Measurements from ENCODE around the gene F7. TPM values are rescaled to one million over a fixed set of nuclear protein-coding genes. Genes with fewer than 3 reads are reported as not detected.

Gene F7
- total RNA-seq, 1 experiment from 2014 or later, result 0.26 TPM

DNA sequence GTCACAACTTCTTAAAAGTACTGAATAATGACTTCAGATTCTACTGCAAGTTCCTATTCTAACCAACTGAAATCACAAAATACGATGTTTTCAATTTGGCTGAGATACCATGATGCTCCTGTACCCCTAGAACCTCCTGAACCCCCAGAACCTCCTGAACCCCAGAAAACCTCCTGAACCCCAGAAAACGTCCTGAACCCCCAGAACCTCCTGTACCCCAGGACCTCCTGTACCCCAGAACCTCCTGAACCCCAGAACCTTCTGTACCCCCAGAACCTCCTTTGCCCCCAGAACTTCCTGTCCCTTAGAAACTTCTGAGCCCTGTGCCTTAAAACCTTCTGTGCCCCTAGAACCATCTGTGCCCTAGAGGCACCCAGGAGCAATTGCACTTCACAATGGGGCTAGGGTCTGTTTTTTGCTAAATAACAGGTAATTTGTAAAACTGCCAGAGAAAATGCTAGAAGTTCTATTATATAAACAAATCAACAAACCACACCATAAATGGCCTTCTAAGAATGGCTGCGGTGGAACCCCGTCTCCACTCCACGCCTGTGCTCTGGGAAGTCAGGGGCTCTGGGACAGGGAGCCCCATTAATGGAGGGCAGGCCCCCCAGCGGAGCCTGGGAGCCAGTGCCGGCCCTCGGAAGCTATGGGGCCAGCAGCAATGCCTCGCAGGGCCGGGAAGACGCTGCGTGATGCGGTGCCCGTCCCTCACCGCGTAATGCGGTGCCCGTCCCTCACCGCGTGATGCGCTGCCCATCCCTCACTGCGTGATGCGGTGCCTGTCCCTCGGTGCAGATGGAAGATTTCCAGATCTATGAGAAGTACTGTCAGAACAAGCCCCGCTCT is 21.3 kb upstream of the F7 start:
- H3K4me1 Mint-ChIP-seq, result no peaks in the 10 kb centered on the region
- H3K36me3 Mint-ChIP-seq, result peaks cover 6% of the 10 kb centered on the region
- no peaks in the 10 kb centered on the region for H3K27me3 Mint-ChIP-seq (ENCODE audit: low read depth)
- H3K4me3 Mint-ChIP-seq, result no peak overlapping the region
- ChIA-PET POLR2A (no interaction called here), CTCF (interaction anchor here (0.9 to 2.9 kb wide), 3 partner anchors 8 to 55 kb away, joined by 3 to 17 read pairs (median 16); no protein-coding TSS in a partner anchor)
- H3K9me3 Mint-ChIP-seq, result no peaks in the 10 kb centered on the region
- TF ChIP-seq ZNF232 (CRISPR knock-in tag; IDR thresholded peaks at IDR 0.05) (no peak), ZNF219 (CRISPR knock-in tag; IDR thresholded peaks at IDR 0.05; ENCODE audit: borderline replicate concordance) (no peak), SMAD3 (CRISPR knock-in tag; IDR thresholded peaks at IDR 0.05; ENCODE audit: borderline replicate concordance) (no peak), ZNF317 (CRISPR knock-in tag; IDR thresholded peaks at IDR 0.05; ENCODE audit: borderline replicate concordance, low read depth) (no peak), NR3C1 (CRISPR knock-in tag; conservative IDR thresholded peaks at IDR 0.05; ENCODE audit: low read depth) (no peak), TEAD1 (CRISPR knock-in tag; IDR thresholded peaks at IDR 0.05) (no peak), EMX1 (CRISPR knock-in tag; IDR thresholded peaks at IDR 0.05) (no peak), FOXP1 (CRISPR knock-in tag; IDR thresholded peaks at IDR 0.05; ENCODE audit: borderline replicate concordance) (no peak), ZNF121 (CRISPR knock-in tag; IDR thresholded peaks at IDR 0.05) (no peak), JUN (CRISPR knock-in tag; IDR thresholded peaks at IDR 0.05) (no peak)
- TF ChIP-seq, protein P1, sequence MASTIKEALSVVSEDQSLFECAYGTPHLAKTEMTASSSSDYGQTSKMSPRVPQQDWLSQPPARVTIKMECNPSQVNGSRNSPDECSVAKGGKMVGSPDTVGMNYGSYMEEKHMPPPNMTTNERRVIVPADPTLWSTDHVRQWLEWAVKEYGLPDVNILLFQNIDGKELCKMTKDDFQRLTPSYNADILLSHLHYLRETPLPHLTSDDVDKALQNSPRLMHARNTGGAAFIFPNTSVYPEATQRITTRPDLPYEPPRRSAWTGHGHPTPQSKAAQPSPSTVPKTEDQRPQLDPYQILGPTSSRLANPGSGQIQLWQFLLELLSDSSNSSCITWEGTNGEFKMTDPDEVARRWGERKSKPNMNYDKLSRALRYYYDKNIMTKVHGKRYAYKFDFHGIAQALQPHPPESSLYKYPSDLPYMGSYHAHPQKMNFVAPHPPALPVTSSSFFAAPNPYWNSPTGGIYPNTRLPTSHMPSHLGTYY (CRISPR knock-in tag; IDR thresholded peaks at IDR 0.05), result no peak
- TF ChIP-seq, protein P2, sequence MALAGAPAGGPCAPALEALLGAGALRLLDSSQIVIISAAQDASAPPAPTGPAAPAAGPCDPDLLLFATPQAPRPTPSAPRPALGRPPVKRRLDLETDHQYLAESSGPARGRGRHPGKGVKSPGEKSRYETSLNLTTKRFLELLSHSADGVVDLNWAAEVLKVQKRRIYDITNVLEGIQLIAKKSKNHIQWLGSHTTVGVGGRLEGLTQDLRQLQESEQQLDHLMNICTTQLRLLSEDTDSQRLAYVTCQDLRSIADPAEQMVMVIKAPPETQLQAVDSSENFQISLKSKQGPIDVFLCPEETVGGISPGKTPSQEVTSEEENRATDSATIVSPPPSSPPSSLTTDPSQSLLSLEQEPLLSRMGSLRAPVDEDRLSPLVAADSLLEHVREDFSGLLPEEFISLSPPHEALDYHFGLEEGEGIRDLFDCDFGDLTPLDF (CRISPR knock-in tag; IDR thresholded peaks at IDR 0.05), result no peak
- TF ChIP-seq, protein P3, sequence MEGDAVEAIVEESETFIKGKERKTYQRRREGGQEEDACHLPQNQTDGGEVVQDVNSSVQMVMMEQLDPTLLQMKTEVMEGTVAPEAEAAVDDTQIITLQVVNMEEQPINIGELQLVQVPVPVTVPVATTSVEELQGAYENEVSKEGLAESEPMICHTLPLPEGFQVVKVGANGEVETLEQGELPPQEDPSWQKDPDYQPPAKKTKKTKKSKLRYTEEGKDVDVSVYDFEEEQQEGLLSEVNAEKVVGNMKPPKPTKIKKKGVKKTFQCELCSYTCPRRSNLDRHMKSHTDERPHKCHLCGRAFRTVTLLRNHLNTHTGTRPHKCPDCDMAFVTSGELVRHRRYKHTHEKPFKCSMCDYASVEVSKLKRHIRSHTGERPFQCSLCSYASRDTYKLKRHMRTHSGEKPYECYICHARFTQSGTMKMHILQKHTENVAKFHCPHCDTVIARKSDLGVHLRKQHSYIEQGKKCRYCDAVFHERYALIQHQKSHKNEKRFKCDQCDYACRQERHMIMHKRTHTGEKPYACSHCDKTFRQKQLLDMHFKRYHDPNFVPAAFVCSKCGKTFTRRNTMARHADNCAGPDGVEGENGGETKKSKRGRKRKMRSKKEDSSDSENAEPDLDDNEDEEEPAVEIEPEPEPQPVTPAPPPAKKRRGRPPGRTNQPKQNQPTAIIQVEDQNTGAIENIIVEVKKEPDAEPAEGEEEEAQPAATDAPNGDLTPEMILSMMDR (IDR thresholded peaks at IDR 0.05), result no peak
- TF ChIP-seq, protein P4, sequence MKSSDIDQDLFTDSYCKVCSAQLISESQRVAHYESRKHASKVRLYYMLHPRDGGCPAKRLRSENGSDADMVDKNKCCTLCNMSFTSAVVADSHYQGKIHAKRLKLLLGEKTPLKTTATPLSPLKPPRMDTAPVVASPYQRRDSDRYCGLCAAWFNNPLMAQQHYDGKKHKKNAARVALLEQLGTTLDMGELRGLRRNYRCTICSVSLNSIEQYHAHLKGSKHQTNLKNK (CRISPR knock-in tag; IDR thresholded peaks at IDR 0.05), result no peak
- TF ChIP-seq, protein P5, sequence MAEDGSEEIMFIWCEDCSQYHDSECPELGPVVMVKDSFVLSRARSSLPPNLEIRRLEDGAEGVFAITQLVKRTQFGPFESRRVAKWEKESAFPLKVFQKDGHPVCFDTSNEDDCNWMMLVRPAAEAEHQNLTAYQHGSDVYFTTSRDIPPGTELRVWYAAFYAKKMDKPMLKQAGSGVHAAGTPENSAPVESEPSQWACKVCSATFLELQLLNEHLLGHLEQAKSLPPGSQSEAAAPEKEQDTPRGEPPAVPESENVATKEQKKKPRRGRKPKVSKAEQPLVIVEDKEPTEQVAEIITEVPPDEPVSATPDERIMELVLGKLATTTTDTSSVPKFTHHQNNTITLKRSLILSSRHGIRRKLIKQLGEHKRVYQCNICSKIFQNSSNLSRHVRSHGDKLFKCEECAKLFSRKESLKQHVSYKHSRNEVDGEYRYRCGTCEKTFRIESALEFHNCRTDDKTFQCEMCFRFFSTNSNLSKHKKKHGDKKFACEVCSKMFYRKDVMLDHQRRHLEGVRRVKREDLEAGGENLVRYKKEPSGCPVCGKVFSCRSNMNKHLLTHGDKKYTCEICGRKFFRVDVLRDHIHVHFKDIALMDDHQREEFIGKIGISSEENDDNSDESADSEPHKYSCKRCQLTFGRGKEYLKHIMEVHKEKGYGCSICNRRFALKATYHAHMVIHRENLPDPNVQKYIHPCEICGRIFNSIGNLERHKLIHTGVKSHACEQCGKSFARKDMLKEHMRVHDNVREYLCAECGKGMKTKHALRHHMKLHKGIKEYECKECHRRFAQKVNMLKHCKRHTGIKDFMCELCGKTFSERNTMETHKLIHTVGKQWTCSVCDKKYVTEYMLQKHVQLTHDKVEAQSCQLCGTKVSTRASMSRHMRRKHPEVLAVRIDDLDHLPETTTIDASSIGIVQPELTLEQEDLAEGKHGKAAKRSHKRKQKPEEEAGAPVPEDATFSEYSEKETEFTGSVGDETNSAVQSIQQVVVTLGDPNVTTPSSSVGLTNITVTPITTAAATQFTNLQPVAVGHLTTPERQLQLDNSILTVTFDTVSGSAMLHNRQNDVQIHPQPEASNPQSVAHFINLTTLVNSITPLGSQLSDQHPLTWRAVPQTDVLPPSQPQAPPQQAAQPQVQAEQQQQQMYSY (CRISPR knock-in tag; IDR thresholded peaks at IDR 0.05), result no peak
- H3K27ac Mint-ChIP-seq, result no peak overlapping the region
- ATAC-seq, result no peak; the same call in 1 of the 2 replicates
- DNase-seq (ENCODE audit: low spot score), result no peak

DNA sequence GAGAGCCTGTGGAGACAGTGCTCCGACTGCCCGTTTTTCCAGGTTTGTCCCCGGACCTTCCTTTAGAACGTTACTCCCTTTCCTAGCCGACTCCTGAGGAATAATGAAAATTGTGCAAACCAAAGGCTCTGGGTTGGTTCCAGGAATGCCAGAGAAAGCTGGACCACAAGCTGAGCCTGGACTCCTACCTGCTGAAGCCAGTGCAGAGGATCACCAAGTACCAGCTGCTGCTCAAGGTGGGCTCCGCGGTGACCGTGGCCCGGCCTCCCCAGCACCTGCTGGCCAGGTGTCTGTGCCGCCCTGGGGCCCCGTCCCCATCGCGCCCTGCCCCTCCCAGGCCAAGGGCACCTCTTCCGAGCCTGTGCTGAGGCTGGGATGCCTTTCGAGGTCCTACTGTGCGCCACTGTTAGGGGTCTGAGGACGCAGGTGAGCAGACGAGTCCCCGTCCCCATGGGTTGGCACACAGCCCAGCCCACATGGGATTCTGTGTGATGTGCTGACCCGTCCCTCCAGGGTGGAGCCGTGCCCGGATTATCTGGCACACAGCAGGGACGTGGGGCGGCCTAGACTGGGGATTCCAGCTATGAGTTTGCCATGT is 20.5 kb upstream of the F7 start:
- Mint-ChIP-seq H3K9me3 (no peaks in the 10 kb centered on the region), H3K4me1 (peaks cover 3% of the 10 kb centered on the region), H3K4me3 (no peak overlapping the region), H3K27ac (no peak overlapping the region), H3K36me3 (peaks cover 6% of the 10 kb centered on the region), H3K27me3 (ENCODE audit: low read depth) (no peaks in the 10 kb centered on the region)
- ChIA-PET CTCF (interaction anchor here (0.7 to 2.9 kb wide), 10 partner anchors 9 to 56 kb away, joined by 3 to 17 read pairs (median 9); partner anchors contain the start of gene F10), POLR2A (no interaction called here)
- no peak for DNase-seq (ENCODE audit: low spot score)
- no peak for ATAC-seq
- TF ChIP-seq PRRX2 (CRISPR knock-in tag; IDR thresholded peaks at IDR 0.05), result no peak

All from WTC11 (cell line).